Measurements from ENCODE around the gene GPR107. TPM values are rescaled to one million over a fixed set of nuclear protein-coding genes. Genes with fewer than 3 reads are reported as not detected.

GPR107 gene
- total RNA-seq, 4 donors from 2014 or later = 19.3 to 36.1 (median 28.9) TPM

DNA sequence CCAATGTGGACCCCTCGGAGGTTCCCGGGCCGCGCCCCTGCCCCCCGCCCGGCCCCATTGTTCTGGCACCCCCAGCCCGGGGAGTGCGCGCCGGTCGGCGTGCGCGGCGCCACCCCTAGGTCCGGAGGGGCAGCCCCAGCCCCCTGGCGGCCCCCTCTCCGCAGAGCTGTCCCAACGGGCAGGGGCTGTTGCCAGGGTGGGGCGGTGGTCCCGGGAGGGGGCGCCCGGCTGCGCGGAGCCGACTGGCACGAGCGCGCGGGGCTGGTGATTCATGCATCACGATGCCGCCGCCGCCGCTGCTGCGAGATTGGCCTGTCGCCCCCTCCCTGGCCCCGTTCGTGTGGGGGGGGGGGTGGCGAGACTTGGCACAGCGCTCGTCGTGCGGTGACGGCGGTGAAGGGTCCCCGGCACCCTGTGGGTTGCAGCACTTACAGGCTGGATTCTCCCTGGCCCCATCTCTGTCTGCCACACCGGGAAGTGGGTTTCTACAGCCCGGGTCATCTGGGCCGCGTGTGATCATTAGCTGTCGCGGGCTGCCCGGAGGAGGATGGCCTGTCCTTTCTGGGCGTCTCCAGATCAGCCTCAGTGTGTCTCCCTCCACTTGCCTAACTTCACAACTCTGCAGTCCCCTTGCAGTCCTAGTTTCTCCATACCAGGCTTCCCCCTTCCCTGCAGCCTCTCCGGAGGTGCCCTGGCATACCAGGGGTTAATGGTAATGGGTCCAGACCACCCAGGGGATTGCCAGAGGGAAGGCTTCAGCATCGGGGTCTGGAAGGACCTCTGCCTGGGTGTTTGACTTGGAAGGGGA is 119.4 kb downstream of the GPR107 start:
- no peak for DNase-seq (ENCODE audit: low spot score in 2 of 2)
- H3K36me3 ChIP-seq = no peaks in the 10 kb centered on the region
- 2 to 3% methylated on average over 25 to 29 of the region's 57 CpGs for WGBS, 2 donors
- H3K4me3 ChIP-seq = peak overlapping the region; percentile 45 to 79 (median 56)
- no peaks in the 10 kb centered on the region for H3K27me3 ChIP-seq
- H3K9me3 ChIP-seq = no peaks in the 10 kb centered on the region
- H3K4me1 ChIP-seq = peaks cover 0 to 26% (median 12%) of the 10 kb centered on the region in 4 donors
- TF ChIP-seq, protein P1, sequence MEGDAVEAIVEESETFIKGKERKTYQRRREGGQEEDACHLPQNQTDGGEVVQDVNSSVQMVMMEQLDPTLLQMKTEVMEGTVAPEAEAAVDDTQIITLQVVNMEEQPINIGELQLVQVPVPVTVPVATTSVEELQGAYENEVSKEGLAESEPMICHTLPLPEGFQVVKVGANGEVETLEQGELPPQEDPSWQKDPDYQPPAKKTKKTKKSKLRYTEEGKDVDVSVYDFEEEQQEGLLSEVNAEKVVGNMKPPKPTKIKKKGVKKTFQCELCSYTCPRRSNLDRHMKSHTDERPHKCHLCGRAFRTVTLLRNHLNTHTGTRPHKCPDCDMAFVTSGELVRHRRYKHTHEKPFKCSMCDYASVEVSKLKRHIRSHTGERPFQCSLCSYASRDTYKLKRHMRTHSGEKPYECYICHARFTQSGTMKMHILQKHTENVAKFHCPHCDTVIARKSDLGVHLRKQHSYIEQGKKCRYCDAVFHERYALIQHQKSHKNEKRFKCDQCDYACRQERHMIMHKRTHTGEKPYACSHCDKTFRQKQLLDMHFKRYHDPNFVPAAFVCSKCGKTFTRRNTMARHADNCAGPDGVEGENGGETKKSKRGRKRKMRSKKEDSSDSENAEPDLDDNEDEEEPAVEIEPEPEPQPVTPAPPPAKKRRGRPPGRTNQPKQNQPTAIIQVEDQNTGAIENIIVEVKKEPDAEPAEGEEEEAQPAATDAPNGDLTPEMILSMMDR (IDR thresholded peaks at IDR 0.05) = no peak
- no peak for TF ChIP-seq POLR2A (IDR thresholded peaks at IDR 0.05)
- TF ChIP-seq EP300 (IDR thresholded peaks at IDR 0.05) = no peak
- peak overlapping the region in 3 of 4 donors; percentile 32 to 77 (median 40) for H3K27ac ChIP-seq

DNA sequence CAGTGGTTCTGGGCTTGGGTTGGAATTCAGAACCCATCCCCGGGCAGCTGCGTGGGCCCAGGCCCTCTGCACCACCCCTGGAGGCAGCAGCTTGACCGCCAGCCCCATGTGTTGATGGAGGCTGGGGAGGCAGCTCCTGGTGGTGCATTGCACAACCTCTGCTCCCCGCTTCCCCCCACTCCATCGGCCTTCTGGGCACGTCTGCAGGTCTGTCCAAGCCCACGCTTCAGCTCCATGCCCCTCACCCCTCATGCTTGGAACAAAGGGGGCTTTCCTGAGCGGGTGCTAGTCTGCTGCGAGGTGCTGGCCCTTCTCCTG is 119.9 kb downstream of the GPR107 start:
- 52 to 61% methylated on average over 7 to 8 of the region's 9 CpGs for WGBS, 2 donors

GRCh38 chr9:130174025-130174424 is 120.3 kb downstream of the GPR107 start:
- no peaks in the 10 kb centered on the region for H3K9me3 ChIP-seq
- H3K4me1 ChIP-seq = peaks cover 0 to 26% (median 12%) of the 10 kb centered on the region in 4 donors
- H3K36me3 ChIP-seq = no peaks in the 10 kb centered on the region
- TF ChIP-seq EP300 (IDR thresholded peaks at IDR 0.05) = no peak
- TF ChIP-seq, protein P1 (IDR thresholded peaks at IDR 0.05) = no peak
- no peak for TF ChIP-seq POLR2A (IDR thresholded peaks at IDR 0.05)
- H3K4me3 ChIP-seq = no peak overlapping the region
- no peak for DNase-seq (ENCODE audit: low spot score in 2 of 2)
- no peaks in the 10 kb centered on the region for H3K27me3 ChIP-seq
- peak overlapping the region in 2 of 4 donors; percentile 32 to 77 for H3K27ac ChIP-seq
- WGBS, 2 donors = 79 to 89% methylated on average over 9 of the region's 9 CpGs

More for the DNA sequence above, 119.9 kb downstream of the GPR107 start:
- H3K4me3 ChIP-seq = peak overlapping the region; percentile 45 to 79 (median 56)
- TF ChIP-seq, protein P1 (IDR thresholded peaks at IDR 0.05) = no peak
- TF ChIP-seq POLR2A (IDR thresholded peaks at IDR 0.05) (no peak), EP300 (IDR thresholded peaks at IDR 0.05) (no peak)
- H3K9me3 ChIP-seq = no peaks in the 10 kb centered on the region
- H3K27ac ChIP-seq = peak overlapping the region in 2 of 4 donors; percentile 32 to 77
- peaks cover 0 to 26% (median 12%) of the 10 kb centered on the region in 4 donors for H3K4me1 ChIP-seq
- no peaks in the 10 kb centered on the region for H3K27me3 ChIP-seq
- H3K36me3 ChIP-seq = no peaks in the 10 kb centered on the region
- DNase-seq (ENCODE audit: low spot score in 2 of 2) = no peak

GRCh38 chr9:130174920-130175321 is 121.2 kb downstream of the GPR107 start:
- Histone ChIP-seq H3K9me3 (no peaks in the 10 kb centered on the region), H3K27me3 (no peaks in the 10 kb centered on the region), H3K27ac (peak overlapping the region in 1 of 4 donors; percentile 77), H3K36me3 (no peaks in the 10 kb centered on the region), H3K4me3 (no peak overlapping the region), H3K4me1 (peaks cover 0 to 26% (median 12%) of the 10 kb centered on the region in 4 donors)
- no peak for DNase-seq (ENCODE audit: low spot score in 2 of 2)
- 36 to 61% methylated on average over 8 of the region's 8 CpGs for WGBS, 2 donors
- TF ChIP-seq, protein P1 (IDR thresholded peaks at IDR 0.05) = no peak
- no peak for TF ChIP-seq POLR2A (IDR thresholded peaks at IDR 0.05)
- no peak for TF ChIP-seq EP300 (IDR thresholded peaks at IDR 0.05)

GRCh38 chr9:130175355-130175754 is 121.6 kb downstream of the GPR107 start:
- DNase-seq (ENCODE audit: low spot score in 2 of 2) = no peak

More at GRCh38 chr9:130175355-130175754, 121.6 kb downstream of the GPR107 start:
- Histone ChIP-seq H3K36me3 (no peaks in the 10 kb centered on the region), H3K9me3 (no peaks in the 10 kb centered on the region), H3K27ac (no peak overlapping the region), H3K27me3 (no peaks in the 10 kb centered on the region), H3K4me3 (no peak overlapping the region), H3K4me1 (peaks cover 0 to 26% (median 12%) of the 10 kb centered on the region in 4 donors)
- TF ChIP-seq, protein P1 (IDR thresholded peaks at IDR 0.05) = no peak
- TF ChIP-seq POLR2A (IDR thresholded peaks at IDR 0.05) (no peak), EP300 (IDR thresholded peaks at IDR 0.05) (no peak)
- 72 to 89% methylated on average over 9 of the region's 9 CpGs for WGBS, 2 donors
